ENCODE data around the gene NKTR.

Gene NKTR

DNA sequence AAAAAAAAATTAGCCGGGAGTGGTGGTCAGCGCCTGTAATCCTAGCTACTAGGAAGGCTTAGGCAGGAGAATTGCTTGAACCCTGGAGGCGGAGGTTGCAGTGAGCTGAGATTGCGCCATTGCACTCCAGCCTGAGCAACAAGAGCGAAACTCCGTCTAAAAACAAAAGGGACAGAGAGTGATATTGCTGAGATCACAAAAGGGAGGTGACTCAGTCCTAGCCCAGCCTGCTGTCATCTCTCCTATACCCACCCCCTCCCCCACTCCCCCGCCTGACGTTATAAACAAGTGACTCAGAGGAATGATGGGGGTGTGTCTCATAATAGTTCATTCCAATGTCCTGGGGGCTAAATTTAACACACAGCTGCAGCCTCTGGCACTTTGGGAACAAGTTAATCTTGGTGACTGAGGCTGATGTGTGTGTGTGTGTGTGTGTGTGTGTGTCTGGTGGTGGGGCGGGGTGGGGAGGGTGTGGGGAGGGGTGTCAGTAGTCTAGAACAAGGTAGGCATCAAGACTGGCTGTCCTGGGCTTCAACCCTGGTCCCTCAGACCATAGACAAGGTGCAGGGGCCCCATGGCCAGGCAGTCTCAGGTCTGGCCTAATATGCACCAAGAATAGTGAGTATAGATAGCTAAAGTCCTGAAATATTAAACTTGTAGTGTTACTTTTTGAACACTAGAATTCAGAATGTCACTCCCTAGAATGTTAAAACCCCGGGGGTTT lies 83.6 kb downstream of the NKTR start:
- peak; percentile 82 for DNase-seq

DNA sequence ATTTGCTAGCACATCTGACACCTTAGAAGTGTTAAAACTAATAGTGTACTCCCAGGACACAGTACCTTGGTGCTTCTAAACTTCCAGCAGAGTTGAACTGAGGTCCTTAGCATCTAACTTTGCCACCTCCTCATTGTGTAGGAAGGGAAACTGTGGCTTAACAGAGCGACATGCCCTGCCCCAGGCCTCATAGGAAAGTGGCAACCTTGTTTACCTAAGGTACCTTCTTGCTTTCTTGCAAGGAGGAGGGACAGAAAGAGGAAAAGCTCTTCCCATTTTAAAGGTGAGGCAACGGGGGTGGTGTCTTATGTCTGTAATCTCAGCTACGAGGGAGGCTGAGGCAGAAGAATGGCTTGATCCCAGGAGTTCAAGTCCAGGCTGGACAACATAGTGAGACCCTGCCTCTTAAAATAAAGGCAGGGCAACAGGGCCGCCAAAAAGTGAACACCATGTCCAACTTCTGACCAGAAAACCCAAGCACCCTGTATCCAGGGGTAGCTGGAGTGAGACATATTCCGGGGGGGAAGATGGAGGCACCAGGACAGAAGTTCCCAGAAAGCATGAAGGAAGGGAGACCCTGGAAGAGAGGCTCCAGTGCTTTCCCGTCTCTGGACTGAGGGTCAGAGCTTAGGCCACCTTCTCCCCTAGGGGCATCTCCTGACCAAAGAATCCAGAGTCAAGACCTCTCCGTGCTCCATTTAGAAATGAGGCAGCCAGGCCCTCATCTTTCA lies 84.3 kb downstream of the NKTR start:
- DNase-seq, result no peak

DNA sequence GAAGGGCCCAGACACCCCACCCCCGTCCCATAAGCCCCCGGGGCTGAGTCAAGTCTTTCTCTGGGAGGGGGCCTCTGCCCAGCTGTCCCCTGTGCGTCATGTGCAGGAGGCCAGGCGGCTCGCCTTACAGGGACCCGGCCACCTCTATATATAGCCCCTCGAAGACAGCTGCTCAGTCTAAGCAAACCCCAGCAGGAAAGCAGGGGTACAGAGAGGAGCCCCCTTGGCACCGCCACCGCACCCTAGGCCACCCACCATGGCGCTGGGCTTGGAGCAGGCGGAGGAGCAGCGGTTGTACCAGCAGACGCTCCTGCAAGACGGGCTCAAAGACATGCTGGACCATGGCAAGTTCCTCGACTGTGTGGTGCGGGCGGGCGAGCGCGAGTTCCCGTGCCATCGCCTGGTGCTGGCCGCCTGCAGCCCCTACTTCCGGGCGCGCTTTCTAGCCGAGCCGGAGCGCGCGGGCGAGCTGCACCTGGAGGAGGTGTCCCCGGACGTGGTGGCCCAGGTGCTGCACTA lies 84.9 kb downstream of the NKTR start, which contains the start of gene KLHL40:
Gene KLHL40 (plus strand): TSS at position 175 of the 519 bp plus-strand sequence. CDS start 82 bp downstream, at position 257.
- DNase-seq, result no peak

DNA sequence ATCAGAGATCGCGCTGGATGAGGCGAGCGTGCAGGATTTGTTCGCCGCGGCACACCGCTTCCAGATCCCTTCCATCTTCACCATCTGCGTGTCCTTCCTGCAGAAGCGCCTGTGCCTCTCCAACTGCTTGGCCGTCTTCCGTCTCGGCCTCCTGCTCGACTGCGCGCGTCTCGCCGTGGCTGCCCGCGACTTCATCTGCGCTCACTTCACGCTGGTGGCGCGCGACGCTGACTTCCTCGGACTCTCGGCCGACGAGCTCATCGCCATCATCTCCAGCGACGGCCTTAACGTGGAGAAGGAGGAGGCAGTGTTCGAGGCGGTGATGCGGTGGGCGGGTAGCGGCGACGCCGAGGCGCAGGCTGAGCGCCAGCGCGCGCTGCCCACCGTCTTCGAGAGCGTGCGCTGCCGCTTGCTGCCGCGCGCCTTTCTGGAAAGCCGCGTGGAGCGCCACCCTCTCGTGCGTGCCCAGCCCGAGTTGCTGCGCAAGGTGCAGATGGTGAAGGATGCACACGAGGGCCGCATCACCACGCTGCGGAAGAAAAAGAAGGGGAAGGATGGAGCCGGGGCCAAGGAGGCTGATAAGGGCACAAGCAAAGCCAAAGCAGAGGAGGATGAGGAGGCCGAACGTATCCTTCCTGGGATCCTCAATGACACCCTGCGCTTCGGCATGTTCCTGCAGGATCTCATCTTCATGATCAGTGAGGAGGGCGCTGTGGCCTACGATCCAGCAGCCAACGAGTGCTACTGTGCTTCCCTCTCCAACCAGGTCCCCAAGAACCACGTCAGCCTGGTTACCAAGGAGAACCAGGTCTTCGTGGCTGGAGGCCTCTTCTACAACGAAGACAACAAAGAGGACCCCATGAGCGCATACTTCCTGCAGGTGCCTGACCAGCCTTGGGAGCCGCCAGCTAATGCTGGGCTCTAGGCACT lies 85.7 kb downstream of the NKTR start:
- no peak for DNase-seq

DNA sequence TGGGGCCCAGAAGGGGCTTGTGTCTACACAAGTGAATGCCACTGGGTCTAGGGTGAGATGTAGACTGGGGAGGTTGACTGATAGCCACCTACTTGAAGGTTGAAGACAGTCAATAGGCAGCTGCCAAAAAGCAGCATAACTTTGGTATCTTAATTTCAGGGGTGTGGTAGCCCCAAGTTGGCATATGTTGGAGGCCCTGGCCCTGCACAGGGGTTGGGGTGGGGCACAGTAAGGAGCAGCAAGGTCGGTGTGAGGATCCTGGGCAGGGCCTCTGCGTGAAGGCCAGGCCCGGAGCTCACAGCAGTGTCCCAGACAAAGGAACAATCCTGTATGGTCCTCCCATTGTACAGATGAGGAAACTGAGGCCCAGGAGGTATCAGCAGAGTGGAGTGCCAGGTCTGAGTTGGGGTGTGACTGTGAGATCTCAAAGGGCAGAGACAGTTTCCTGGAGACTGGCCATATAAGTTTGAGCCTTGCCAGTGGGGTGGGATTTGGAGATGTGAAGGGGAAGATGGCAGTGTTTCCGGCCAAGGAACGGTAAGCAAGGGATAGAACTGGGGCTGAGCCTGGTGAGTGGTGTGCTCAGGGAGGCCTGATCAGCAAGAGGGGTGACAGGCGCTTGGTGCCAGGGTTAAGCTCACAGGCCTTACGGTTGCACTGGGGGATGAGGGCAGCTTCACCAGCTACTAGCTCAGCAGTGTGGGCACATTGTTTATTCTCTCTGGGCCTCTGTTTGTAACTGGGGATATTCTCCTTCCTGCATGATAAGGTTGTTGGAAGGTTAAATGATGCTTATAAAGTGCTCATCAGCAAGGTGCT lies 86.6 kb downstream of the NKTR start:
- no peak for DNase-seq

DNA sequence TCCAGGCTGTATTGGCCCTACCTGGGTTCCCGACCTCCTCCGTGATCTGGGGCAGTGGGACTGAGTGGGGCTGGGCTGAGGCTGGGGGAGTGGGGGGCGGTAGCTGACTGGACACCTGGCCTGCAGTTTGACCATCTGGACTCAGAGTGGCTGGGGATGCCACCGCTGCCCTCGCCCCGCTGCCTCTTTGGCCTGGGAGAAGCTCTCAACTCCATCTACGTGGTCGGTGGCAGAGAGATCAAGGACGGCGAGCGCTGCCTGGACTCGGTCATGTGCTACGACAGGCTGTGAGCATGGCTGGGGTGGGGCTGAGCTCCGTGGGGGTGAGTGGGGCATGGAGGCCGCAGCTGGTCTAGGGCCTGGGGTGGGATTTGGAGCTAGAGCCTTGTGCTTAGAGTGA lies 87.5 kb downstream of the NKTR start:
- no peak for DNase-seq

DNA sequence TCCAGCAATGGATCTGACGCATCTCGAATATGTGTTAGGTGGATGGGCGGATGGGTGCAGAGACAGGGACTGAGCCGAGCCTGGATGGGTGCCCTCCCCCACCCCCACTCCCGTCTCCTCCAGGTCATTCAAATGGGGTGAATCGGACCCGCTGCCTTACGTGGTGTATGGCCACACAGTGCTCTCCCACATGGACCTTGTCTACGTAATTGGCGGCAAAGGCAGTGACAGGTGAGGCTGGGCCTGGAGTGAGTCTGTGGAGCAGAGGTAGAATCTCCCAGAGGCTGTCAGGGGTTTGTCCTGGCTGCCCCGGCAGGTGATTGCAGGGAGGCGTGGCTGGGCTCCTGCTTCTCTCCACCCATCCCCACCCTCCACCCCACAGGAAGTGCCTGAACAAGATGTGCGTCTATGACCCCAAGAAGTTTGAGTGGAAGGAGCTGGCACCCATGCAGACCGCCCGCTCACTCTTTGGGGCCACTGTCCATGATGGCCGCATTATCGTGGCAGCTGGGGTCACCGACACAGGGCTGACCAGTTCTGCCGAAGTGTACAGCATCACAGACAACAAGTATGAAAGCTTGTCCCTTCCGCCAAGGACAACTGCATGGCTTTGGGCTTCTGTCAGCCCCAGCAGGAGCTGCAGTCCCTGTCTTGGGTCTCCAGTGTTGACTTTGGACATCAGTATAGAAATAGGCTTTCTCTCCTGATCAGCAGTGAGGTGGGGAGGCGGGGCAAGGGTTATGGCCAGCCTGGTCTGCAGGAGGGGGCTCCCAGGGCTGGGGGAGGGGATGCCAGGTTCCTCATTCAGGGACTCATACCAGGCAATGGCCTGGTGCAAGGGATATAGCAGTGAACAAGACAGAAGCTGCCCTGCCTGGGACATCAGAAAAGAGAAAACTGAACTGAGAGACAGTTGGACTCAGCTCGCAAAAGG lies 88.3 kb downstream of the NKTR start:
- DNase-seq, result no peak

DNA sequence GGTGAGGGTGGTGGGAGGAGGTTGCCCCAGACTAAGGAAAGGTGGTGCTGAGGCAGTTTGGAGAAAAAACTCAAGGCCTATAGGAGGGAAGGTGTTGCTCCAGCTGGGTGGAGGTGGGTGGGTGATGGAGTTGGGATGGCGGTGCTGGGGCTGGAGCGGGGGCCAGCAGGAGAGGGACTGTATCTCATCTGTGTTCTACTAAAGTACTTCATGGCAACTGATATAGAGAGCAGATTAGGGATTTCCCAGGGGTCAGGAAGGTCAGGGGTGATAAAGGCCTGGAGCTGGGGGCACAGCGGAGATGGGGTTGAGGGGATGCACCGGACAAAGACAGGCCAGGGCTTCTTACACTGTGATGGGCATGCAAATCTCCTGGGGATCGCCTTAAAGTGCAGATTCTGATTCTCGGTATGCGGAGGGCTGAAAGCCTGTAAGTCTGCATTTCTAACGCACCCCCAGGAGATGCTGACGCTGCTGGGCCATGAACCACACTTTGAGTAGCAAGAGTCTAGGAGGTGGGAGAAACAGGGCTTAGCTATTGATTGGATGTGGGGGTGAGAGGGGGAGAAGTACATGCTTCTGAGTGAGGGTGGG lies 89.0 kb downstream of the NKTR start:
- no peak for DNase-seq

DNA sequence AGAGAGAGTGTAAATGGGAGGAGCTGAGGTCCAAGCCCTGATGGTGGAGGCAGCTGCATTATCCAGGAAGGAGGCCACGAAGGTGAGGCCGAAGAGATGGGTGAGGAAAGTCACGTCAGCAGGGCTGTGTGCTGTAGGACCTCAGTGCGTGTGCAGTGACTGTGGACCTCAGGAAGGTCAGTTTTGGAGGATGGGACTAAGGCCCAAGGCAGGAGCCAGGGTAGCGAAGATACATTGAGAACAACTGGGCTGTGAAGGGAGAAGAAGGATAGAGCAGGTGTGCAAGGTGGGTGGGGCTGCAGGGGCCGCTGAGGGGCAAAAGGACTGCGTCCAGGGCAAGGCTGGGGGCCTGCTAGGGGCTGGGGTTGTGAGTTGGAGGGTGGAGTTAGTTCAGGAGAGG lies 89.7 kb downstream of the NKTR start:
- no peak for DNase-seq

DNA sequence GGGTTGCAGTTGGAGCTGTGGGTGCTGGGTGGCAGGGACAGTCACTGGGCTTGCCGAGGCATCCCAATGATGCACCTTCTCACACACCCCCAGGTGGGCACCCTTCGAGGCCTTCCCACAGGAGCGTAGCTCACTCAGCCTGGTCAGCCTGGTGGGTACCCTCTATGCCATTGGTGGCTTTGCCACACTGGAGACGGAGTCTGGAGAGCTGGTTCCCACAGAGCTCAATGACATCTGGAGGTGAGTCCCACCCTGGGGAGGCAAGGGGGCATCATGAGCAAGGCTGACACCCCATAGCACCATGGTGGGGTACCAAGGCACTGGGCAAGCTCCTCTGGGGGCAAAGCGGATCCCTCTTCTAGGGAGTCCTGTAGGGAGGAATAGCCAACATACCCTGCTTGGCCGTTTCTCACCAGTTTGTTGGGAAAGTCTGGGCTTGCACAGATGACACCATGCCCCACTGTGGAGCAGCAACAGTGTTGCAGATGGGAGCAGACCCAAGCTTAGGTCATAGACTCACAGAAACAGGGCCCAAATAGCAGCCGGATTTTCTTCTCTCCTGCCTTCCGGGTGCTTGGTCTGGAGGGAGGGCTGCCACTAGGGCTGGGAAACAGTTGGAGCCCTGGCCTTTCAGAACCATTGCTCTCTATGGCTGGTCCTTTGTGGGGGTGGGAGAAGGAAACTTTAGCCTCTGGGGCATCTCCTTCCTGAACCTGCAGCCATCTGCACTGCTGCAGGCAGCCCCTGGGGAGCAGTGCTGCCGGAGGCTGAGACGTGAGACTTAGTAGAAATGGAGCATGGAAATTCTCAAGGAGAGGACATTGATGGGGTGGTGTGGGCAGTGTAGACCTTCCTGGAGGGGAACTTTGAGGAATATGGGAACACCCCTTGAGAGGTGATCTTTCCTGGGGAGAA lies 90.5 kb downstream of the NKTR start:
- DNase-seq, result no peak

DNA sequence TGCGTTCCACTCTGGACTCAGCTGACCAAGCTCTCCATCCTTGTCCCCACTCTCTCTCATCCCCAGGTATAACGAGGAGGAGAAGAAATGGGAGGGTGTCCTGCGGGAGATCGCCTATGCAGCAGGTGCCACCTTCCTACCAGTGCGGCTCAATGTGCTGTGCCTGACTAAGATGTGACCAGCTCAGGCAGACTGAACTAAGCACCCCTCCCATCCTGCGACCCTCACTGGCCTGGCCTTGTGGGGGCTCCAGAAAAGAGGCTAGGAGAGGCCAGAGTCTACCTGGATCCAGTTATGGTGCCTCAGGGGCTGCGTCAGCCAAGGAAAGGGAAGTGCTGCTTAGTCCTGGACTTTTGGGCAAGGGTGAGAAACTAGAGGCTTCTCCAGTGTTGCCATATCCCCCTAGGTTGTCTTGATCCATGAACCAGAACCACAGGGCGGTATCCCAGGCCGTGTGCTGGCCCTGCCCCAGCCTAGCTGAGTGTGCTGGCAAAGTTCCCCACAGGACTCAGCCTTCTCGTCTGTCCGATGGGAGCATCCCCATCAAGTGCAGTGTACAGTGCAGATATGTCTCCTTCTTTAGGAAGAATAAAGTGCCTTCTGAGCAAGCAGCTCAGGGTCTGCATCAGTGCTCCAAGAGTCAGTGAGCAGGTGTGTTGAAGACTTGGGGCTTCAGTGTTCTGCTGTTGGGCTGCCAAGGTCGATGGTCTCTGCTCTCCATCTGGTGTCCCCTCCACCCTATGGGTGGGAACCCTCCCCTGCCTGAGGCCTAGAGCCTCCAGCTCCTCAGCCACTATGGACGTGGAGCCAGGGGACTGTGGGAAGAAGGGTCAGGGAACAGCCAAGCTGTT lies 91.6 kb downstream of the NKTR start:
- DNase-seq, result no peak

DNA sequence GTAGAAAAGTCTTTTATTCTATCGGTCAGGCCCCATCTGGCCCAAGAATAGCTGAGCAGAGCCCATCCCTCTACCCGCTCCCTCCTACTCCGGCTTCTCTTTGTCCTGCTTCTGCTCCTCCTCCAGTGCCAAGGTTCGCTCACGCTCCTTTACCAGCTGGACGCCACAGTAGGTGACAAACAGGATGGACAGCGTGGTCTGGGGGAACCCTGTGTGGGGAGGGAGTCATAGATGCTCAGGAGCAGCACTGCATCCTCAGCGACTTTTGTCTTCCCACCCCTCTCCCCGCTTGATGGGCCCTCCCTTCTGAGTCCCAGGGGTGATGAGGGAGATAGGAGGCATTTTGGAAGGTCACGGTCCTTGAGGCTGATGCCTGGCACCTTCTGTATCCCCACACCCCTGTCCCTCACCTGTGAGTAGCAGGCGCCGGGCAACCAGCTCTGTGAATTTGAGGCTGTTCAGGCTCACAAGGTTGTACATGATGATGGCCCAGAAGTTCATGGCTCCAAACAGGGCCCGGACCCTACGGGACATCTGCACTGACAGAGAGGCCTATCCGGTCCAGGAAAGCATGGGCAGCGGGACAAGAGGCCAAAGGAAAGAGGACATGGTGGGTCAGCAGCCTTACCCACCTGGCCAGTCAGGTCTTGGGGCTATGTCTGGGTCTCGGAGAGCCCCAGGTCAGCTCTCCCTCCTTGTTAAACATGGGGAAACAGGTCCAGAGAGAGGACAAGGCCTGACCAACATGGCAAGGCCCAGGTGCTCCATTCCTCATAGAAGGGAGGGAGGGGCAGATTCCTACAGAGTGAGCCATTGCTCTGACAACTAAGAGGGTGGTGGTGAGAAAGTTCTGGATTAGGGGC lies 92.4 kb downstream of the NKTR start:
- DNase-seq, result no peak

DNA sequence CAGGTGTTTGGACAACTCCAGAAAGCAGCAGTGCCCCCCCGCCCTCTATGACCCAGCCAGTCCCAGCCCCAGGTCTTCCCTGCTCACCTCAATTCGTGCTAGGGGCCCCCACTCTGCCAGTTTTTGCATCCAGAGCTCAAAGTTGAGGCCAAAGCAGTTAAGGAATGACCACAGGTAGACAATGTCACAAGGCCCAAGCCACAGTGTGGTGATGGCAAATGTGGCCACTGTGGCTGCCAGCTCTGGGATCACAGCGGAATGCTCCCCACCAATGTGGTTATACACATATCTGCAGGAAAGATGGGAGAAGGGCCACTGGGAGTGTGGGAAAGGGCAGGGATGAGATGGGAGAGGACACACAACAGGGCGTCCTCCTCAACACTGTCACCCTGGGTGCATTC lies 93.0 kb downstream of the NKTR start:
- no peak for DNase-seq

DNA sequence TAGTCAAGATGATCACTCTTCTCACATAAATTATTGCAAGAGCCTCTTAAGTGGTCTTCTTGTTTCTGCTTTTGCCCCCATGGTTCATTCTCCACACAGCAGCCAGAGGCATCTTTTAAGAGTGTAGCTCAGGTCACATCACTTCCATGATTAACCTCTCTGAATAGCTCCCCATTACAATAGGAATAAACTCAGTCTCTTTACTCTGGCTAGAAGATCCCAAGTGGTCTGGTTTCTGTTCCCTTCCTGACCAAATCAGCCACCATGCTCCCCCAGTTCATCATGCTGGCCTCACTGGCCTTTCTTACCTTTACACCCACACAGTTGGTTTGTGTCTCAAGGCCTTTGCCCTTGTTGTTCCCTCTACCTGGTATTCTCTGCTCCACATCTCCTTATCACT lies 93.9 kb downstream of the NKTR start:
- no peak for DNase-seq

DNA sequence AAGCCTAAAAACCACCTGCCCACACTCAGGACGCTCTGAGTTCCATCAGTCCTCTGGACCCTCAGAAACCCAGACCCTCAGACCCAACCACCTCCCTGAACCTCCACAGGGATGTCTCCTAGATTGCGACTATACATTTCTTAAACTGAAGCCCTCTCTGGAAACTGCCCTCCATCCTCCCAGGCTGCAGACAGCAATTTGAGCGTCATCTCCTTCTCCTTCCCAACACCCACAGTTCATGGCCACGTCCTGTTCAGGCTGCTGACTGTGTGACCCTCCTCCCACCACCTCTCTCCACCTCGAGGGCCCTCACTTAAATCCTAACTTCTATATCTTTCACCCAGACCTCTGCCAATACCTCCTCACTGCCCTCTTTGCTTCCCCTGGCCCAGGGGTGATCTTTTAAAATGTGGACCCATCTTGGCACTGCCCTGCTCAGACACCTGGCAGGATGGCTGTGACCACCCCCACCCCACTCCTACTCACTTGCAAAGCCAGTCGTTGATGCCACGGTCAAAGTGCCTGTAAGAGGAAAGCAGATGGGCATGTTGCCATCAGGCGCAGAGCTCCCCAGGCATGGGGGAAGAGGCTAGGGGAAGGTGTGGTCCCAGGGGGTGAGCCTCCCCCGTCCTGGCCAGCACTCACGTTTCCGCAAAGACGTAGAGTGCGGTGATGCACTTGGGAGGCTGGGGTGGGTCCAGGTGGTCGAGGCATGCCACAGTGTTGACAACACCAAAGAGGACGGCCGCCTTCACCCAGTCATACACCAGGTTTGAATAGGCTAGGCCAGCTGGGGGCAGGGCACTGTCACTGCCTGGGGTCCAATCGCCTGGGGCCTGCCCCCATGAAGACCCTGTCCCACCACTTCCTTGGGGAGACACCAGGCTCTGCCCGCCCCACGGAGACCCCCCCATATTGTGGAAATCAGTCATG lies 96.1 kb downstream of the NKTR start:
- no peak for DNase-seq

DNA sequence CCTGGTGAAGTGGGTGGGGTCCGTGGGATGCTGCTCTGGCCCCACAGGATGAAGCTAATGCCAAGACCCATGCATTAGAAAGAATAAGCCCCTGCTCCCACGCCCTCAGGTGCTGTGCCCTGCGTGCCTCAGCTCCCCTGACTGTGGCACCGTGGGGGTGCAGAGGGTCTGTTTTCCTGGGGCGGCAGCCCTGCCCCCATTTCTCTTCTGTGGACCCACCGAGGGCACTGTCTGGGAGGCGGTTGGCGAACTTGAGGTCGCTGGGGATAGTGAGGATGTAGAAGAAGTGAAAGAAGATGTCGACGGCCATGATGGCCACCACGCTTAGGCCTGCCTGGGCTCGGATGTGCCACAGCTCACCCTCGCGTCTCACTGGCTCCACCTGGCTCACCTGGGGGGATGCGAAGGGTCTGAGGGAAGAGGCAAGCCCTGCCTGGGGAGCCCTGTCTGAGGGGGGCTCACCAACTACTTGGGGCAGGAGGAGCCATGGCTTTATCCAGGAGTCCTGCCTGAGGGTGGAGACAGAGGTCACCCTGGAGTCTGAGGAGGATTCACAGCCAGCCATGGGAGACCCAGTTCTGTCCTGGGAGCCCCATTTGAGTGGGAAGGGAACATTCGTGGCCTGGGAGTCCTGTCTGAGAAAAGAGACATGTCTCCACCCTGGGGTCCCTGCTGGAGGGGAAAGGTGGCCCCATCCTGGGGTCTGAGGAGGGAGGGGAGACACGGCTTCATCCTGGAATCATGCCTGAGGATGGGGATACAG lies 97.0 kb downstream of the NKTR start:
- DNase-seq, result no peak
